GM18508 (cell line): ENCODE results near the gene FARS2.

Experiments used
- ATAC-seq: cut with Tn5 transposase; IDR thresholded peaks from one replicate; pipeline ENCODE4 v1.9.1; 2021; ENCODE audit warnings: moderate number of reproducible peaks; ENCODE audit not compliant: insufficient read depth, unreplicated experiment

The FARS2 gene

DNA sequence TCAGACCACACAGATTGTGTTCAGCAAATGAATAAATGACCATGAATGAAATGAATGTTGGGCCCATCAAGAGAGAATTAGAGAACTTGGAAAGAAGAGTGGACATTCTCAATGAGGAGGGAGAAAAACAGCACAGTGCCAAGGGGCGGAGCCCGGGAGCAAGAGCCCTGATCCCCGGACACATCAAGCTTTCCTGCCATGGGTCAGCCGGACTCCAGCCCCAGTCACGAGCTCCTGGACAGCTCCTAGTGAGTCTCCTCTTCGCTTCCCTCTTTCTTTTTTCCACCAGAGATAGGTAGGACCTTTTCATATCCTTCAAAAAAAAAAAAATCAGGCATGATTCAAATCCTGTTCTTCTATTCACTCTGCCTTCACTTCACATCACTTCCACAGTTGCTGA, 471.2 kb downstream of the FARS2 start:
- no peak for ATAC-seq

DNA sequence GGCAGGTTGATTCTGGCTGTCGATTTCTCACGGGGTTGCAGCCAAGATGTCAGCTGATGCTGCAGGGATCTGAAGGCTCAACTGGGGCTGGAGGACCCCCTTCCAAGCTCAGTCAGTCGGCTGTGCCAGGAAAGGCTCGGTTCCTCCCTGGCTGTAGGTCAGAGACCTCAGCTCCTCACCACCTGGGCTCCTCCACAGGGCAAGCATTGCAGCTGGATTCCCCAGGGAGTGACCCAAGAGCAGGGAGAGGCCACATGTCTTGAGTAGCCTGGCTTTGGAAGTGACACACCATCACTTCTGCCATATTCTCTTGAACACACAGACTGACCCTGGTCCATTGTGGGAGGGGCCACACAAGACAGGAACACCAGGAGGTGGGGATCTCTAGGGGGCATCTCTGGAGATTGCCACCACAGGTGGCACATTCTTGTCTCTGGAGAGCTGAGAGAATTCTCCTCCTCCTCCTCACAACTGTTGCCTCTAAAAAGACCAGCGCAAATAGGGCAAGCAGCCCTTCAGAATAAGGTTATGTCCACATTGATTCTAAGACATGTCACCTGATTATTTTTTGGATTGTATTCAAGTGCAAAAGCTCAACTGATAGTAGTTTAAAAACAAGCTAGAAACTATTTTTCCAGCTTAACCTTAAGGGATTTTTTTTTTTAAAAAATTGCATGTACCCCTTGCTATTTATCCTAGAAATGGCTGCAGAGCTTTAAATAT, 474.9 kb downstream of the FARS2 start:
- ATAC-seq: no peak

DNA sequence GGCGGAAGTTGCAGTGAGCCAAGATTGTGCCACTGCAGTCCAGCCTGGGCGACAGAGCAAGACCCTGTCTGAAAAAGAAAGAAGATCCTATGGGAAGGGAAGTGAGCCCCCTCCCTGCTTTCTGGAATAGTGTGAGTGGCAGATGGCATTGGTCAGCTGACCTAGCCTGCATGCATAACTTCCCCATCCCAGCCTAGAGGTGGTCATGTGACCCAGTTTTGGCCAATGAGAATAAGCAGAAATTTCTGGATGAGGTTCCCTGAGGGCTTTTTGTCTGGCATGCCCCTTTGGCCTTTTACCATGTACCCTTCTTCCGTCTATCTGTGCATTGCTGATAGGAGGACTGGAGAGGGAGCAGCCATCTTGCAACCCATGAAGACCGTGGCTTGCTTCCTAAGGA, 476.1 kb downstream of the FARS2 start:
- ATAC-seq: no peak

DNA sequence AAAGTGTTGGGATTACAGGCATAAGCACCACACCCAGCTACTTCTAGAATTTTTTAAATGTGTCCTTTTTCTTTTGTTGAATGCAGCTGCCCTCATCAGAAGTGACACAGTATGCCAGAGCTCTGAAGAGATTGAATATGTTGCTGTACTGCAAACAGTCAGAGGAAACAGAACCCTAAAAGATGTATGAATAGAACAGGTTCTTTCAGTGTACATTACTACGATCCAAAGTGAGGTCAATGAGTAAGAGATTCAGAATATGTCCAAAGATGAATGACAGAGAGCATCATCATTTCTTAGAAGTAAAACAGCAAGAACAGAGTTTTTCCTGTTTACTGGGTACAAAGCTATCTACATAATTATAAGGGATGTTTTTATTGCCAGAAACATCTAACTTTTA, 476.9 kb downstream of the FARS2 start:
- ATAC-seq: no peak

DNA sequence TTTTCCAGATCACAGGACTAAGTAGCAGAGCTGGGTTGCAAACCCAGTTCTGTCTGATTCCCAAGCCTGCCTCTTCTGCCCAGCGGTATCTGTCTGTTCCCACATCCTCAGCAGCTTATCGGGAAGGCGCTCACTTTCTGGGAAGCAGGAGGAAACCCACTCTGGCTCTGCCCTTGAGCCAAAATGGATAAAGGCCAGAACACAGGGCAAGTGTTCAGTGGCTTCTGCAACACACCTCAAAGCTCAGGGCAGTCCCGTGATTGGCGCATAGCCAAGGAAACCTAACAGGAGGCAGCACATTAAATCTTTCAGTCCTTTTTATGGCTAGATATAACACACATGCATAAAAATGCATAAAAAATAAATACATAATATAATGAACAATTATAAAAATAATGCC, 483.2 kb downstream of the FARS2 start:
- ATAC-seq: no peak

DNA sequence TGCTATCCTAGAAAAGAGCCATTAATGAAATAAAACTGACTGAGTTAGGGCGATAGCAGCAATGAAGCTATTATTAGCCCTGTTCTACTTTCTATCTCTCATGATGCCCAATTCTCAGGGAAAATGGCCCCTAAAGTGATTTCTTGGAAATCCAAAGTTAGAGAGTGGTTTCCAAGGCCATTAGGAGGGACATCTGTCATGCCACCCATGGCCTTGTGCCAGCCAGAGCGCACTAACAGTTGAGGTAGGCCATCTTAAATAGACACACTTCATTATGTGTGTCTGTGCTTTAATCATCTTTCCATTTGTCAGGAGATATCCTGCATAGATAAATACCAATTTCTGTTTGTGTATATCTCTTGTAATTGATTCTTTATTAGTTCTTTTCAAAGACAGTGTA, 483.8 kb downstream of the FARS2 start:
- no peak for ATAC-seq

DNA sequence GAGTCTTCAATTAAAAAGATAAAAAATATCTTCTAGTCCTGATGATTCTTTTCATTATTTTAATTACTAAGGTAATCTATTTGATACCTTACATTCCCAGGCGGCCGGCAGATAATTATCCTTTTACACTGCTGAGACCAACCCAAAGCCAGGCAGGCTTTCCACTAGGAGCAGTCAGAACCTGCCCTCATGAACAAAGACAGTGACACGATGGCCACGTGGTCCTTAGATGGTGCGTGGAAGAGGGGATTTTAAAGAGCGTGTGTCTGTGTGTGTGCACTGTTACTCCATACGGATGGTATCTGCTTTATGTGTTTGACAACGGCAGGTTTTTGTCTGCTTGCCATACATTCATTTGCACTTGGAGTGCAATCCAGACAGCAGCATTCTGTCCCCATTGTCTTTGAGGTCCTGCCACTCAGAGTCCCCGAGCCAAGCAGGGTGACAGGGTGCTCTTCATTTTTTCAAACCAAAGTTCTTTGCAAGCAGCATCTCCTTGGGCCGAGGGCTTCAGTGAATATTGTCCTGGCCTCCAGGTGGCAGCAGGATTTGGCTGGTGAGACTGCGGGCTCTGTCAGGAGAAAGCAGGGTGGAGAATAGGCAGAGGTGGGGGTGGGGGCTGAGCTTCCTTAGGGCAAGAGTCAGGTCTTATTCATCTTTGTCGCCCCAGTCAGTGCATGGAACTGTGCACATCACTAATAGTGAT, 484.9 kb downstream of the FARS2 start:
- ATAC-seq: no peak

DNA sequence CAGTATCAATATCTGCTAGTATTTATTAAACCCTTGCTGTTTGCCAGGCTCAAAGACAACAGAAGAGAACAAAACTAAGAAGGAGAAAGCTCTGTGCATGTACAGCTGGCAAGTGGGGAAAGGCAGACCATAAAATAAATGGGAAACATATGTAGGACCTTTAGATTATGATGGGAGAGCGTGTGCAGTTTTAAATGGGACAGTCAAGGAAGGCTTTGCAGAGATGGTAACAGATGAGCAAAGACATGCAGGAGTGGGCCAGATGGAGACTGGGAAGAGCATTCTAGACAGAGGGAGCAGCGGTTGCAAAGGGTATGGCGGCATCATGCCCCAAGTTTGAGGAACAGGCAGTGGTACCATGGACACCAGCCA, 485.4 kb downstream of the FARS2 start:
- no peak for ATAC-seq

DNA sequence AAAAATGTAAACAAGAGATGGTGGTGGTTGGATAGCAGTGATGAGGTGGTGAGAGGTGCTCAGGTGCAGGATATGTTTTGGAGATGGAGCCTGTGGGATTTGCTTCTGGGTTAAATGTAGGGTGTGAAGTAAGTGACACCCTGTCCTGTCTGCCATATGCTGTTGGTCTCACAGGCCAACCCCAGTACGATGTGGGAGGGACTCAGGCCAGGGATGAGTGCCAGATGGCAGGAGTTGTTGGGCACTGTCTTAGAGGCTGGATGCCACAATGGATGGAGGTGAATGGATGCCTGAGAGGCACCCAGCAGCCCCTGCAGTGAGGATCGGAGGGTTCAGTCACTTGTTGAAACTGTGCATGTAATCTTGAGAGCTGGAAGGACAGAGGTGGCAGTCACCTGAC, 486.1 kb downstream of the FARS2 start:
- ATAC-seq: no peak

DNA sequence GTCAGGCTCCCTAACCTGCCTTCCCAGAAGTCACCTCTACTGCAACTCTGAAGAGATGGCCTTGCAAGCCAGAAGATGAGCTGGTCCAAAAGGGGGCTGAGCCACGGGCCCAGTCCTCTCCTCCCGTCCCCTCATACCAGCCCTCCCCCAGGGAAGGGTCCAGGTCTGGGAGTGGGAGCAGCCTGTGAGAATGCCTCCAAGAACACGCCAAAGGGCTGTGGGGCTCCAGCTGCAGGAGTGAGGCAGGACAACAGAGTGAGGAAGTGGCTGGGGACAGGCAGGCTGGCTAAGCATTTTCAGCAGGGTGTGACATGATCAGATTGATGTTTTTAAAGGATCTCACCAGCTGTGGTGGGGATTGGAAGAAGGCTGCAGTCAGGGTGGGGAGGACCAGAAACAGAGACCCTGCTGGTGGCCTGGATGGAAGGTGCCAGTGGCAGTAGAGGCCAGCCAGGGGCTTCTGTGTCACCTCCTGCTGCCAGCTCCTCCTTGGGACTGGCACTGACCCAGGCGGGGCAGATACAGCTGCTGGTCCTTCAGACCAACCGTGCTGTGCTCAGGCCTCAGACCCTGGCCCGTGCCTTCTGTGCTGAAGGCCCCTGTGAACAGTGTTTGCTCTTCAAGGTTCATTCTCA, 487.8 kb downstream of the FARS2 start:
- no peak for ATAC-seq

DNA sequence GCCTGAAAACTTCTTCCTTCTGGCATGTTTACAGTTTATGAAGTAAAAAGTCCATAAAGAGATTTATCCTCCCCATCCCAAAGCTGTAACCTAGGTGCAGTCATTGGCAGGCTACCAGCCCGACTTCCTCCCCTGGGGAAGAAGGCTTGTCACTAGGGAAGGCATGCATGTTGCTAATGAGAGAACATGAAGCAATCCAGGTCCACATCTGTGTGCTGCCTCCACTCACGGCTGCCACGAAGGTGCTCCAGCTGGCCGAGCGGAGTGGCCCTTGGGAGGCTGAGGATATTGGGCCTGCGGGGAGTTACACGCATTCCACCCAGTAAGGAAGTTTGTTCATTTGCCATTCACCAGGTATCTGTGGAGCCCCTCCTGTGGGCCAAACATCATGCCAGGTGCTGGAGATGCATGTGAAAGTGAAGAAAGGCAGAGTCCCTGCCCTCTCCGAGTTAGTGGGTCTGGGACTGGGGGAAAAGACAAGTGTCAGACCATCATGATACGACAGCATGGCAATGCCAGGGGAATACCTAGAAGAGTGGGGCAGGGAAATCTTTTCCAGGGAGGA, 488.4 kb downstream of the FARS2 start:
- no peak for ATAC-seq

DNA sequence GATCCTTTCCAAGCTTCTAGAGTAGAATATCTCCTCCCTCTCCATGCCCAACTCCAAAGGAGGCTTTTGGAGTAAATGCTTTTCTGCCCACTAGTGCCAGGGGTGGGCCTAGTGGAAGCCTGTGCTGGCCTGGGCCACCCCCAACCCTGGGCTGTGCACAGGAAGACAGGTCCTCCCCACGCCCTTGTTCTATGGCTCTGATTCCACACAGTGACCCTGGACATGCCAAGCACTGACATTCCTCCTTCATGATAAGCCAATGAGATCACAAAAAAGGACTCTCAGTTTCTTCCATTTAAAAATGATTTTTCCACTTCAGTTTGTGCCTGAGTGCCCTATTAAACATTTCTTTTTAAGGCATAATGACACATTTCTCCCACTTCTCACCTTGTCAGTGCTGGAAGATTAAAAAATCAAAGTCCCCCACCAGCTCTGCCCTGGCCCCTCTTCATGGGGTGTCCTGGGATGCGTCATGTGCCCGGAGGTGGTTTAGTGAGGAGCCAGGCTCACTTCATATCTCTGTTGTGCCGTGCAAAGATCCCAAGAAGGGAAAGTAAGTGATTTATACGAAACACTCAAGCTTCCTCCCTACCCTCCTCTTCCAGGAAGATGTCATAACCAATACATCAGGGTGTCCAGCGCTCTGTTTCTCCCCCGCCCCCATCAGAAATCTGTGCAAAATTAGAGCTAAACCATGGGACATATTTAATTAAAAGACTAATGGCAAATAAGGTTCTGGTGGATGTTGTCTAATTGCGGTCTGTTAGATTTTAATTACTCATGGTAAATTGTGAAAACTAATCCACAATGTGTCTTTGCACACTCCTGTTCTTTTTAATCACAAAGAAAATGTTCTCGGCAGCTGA, 490.4 kb downstream of the FARS2 start:
- no peak for ATAC-seq

DNA sequence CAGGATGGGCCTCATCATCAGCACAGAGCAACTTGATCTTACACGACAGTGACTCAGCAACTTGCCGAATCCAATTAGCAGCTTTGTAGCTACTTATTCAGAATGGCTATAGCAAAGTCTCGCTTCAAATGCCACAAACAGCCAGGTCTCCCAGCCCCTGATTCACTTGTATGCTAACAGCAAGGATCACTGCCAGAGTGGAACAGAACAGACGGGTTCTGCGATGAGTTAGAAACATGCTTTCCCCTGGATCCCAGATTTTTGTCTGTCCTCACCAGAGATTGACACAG, 491.0 kb downstream of the FARS2 start:
- no peak for ATAC-seq

DNA sequence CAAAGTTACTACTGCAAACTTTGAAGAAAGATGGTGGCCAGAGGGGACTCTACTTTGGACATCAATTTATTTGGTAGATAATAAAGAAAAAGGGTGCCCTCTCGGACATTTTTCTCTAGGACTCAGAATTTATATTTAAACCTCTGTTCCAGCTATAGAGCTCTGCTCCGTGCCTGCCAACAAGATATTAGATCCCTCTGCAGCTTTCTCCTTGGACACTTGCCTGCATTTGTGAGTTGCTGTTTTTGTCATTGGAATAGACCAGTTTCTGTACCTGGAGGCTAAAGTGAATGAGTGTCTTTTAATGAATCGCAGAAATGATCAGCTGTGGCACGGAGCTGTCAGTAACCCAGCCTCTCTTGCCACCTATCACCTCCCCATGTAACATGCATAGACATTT, 491.9 kb downstream of the FARS2 start:
- no peak for ATAC-seq

DNA sequence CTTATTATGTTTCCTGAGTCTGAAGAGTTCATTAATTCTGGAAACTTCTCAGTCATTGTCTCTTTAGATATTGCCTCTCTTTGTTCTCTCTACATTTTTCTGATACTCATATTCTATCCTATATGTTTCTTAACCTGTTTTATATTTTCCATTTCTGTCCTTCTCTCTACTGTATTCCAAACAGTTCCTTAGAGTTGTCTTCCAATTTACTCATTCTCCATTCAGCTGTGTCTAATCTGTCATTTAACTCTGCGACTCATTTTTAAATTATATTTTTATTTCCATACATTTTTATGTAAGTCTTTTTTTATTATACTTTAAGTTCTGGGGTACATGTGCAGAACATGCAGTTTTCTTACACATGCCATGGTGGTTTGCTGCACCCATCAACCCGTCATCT, 493.6 kb downstream of the FARS2 start:
- no peak for ATAC-seq

DNA sequence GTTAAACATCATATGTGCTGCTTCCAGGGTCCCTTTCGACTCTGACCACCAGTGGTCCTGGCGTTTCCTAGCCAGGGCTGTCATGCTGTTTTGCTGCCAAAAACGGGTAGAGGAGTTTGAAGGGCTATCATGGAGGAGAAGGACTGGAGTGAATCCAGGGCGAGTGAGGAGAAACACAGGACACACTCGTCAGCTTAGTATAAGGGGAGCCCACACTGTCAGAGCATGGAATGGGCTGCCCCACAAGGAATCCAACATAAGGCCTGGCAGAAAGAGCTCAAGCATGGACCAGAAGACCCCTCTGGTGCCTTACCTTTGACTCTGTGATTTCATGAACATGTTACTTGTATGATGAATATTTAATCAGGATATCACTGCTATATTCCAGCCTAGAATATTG, 498.3 kb downstream of the FARS2 start:
- ATAC-seq: no peak

DNA sequence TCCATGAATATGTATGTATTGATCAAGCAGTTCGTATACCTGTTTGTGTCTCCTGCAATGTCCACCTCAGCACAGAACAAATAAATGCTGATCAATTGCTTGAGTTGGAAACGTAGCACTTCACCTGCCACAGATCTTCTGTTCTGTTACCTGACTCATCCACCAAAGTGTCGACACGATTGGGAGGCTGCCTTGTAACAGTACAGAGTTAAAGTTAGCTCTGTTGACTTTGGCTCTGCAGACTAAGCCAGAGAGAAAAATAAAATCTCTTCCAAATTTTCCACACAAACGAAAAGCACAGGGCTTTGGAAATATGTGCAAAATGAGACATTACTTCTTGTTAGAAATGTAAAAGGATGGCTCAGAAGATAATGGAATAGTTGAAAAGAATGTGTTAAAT, 500.1 kb downstream of the FARS2 start:
- ATAC-seq: no peak

DNA sequence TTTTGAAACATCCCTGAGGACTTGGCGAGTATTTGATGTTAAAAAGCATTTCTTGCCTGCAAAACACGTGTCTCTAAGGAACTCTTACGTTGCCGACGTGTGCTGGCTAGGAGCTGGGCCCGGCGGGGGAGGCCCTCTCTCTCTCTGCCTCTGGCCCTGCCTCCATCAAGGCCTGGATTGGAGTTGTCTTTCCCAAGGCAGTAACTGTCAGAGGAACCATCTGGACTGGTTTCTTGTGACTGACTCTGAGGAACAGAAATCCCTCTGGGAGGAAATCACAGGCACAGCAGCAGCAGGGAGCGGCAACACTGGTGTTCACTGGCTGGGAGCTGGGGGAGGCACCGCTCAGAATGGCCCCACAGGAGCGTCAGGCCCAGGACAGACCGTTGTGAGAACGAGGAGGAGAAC, 501.3 kb downstream of the FARS2 start:
- ATAC-seq: no peak

DNA sequence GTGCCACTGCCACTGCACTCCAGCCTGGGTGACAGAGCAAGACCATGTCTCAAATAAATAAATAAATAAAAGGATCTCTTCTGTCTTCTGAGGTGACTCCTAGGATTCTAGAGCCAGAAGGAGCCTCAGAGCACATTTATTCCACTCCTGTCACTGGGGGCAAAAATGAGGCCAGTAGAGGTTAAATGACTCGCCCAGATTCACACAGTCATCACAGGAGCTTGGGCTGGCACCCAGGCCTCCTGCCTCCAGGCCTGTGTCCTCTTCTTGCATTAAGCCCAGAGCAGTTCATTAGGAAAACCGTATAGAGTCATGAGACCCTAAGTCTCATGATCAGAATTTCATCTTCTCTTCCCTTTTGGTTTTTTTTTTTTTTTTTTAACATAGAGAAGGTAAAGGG, 502.1 kb downstream of the FARS2 start:
- ATAC-seq: no peak

DNA sequence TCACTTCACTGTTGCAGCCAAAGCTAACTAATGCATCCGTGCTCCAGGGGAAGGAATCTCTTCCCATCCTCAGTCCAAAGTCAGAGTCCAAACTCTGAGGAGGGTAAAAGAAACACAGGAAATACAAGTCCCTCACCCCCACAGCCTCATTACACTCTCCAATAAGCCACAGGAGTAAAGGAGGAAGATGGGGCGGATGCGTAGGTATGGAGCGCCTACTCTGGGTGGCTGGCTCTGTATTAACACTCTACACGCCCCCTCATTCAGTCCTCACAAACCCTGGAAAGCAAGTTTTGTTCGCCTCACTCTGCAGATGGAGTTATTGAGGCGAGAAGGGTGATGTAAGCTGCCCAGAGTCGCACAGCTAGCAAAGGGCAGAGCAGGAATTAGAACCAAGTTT, 502.6 kb downstream of the FARS2 start:
- no peak for ATAC-seq
